ENCODE results near the gene POLR1D.
A peak's percentile ranks its signal among the peaks of the same experiment; 100 is the strongest.
"Not testable (repeated sequence)": the region's sequence is repeated elsewhere in the genome, so short reads cannot be mapped to it uniquely, and the experiment has no call there.

Gene POLR1D

DNA sequence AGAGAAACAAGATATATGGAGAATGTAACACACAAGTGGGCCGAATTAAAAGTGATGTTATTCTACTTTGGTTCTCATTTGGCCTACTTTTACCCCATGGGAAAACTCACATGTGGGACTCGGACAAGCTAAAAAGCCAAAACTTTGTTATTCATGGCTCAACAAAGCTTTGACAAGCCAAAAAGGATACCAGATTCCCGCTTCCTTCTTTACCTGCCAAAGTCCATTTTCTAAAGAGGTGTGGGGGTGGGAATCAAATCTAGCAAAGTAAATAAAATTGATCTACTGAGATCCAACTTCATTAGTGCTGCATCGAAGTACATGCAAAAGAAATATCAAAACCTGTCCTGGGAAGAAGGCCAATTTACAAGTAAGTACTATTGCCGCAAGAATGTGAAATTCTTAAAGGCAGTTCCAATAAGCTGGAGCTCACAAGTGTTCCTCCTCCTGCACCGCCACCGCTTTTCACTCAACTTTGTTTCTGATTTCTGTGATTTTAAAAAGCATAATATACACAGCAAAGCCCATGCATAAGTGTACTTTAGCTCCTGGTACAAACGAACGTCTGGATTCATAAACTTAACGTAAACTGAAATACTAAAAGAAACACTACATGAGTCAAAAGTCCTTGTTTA, 2.5 kb upstream of the POLR1D start:
- no peak for DNase-seq

DNA sequence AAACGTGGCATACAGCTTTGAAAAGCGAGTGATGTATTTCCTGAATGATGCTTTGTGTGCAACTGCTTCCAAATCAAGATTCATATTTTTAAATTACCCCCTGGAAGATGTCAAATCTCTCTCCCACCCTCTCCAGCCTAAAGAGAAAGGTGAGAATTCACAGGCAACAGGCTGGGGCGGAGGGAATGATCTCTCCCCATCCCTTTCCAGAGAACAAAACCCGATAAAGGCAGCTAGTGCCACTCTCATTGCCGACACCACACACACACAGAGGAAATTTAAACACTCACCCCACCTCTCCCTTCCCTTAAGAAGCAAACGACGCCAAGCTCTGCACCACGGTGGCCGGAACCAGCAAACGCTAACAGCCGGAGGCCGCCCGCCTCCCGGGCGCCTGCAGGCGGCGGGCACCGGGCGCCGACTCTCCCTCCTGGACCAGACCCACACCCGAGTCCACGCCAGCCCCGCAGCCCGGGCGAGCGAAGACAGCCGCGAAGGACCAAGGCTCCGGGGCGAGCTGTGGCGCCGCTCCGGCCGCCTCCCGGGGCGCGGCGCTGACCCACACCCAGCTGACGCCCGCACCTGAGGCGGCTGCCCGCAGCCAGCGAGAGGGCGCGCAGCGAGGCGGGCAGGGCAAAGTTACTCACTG, 1.8 kb upstream of the POLR1D start:
- no peak for DNase-seq

DNA sequence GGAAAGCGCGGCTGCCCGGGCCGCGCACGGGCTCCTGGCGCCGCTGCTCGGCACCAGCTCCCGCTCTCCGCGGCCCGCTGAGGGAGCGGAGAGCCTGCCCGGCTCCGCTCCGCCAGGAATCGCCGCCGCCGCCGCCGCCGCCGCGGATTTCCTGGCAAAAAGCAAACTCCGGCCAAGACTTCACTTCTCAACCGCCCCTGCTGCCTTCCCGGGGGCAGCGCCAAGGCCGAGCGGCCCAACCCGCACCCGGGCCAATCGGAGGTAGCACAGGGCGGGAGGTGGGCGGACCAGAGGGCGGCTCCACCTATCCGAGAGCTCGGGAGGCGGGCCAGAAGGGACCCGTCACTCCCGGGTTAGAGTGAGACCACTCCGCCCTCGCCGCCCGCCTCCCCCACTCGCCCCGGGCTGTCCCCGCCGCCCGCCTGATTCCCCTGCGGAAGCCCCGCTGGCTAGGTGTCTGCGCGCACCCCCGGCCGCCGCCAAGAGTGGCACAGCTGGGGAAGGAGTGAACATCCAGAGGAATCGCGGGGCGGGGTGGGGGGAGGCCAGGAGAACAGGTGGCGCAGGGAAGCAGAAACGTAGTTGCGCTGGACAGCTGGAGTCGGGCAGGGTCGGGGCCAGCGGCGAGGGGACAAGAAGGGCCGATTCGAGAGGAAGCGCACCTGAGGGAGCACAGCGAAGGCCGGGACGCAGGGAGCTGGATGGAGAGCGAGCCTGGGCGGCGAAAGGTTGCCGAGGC, 1.1 kb upstream of the POLR1D start, which contains the start of gene LNX2:
Gene LNX2 (minus strand): TSS at position 153 of the 739 bp plus-strand sequence. CDS start 38,826 bp downstream, outside the sequence.
- peak; percentile 96 for DNase-seq

DNA sequence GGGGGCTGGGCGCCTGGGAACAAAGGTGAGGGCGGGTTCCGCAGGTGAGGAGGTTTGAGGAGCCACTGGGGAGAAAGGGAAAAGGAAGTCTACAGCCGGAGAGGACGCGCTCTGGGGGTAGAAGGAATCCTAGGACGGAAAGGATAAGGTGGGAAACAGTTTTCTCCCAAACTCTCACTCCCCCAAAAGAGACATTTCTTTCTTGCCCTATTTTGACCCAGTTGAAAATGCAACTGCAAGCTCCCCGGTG, 651 bp upstream of the POLR1D start:
- no peak for DNase-seq

DNA sequence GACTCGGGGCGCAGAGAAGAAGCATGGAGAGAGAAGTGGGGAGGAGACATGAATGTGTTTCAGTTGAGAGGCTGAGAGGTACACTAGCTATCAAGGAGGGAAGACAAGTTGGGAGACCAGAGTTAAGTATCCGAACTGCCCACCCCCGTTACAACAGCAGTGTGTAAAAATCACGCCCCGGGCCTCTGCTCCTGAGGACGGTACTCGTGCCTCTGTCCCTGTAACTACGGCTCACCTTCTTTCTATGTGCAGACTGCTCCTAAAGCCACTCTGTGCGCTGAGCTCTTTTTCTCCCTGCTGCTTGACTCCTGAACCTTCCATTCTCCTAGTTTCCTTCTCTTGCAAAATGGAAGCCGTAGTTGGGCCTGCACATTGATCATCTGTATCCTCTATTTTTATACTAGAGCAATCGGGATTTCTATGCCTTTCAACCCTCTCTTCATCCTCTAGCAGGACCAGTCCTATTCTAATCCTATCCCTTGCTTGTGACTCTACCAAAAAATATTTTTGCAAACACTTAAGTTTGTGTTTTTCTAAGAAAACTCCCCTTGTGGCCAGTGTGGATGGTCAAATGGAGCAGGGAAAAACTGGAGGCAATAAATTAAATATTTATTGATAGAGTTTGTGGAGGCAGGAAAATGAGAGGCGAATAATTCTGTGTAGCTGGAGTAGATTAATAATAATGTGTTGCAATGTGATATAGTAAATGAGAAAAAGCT, 569 bp downstream of the POLR1D start:
- no peak for DNase-seq

DNA sequence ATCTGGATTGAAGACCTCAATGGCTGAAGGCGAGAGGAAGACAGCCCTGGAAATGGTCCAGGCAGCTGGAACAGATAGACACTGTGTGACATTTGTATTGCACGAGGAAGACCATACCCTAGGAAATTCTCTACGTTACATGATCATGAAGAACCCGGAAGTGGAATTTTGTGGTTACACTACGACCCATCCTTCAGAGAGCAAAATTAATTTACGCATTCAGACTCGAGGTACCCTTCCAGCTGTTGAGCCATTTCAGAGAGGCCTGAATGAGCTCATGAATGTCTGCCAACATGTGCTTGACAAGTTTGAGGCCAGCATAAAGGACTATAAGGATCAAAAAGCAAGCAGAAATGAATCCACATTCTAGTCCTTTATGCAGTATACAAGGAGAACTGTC, 1.2 kb downstream of the POLR1D start:
- DNase-seq: no peak

DNA sequence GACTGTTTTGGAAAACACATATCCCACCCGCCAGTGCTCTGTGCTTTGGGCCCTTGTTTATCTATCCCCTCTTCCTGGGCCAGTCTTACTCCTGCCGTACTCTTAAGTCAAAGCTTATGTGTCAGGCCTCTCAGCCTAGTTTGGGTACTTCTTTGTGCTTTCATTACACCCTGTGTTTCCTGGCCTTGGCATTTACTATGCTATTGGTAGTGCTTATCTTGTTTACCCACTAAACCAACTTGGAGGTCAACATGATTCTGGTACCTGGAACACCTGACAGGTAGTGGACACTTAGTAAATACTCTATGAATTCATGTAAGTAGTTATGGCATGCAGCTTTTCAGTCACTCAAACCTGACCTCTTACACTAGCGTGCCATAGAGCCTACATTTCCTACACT, 2.4 kb downstream of the POLR1D start:
- DNase-seq: no peak

DNA sequence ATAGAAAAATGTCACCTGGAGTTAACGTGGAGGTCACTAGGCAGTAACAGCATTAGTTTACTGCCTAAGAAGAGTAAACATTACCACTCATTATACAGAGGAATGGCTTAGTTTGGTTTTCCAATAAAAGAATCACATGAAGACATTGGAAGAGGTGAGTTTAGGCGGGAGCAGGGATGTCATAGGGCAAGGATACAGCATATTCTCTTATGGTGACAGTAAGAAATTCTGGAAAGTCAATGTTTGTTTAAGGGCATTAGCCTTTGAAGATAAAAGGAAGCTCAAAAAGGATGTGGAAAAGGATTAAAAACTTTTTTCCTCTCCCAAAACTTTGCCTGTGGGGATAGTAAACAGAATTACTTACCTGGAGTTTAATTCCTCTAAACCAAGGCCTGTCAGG, 4.1 kb downstream of the POLR1D start:
- no peak for DNase-seq

DNA sequence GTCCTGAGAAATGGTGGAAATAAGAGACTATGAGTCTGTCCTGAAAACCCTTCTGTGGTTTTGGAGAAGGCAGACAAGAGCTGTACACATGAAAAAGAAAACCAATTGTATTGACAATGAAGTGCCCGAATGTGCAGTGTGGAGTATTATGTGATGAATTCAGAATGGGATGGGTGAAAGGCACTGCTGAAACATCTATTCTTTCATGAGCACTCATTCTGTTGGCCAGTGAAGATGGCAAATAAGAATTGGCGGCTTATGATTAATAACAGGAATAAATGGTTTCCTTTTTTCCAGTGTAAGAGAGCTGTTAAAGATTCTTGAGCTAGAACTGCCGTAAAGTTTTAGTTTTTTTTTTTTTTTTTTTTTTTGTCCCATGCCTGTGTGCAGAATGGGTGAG, 5.7 kb downstream of the POLR1D start:
- DNase-seq: no peak

DNA sequence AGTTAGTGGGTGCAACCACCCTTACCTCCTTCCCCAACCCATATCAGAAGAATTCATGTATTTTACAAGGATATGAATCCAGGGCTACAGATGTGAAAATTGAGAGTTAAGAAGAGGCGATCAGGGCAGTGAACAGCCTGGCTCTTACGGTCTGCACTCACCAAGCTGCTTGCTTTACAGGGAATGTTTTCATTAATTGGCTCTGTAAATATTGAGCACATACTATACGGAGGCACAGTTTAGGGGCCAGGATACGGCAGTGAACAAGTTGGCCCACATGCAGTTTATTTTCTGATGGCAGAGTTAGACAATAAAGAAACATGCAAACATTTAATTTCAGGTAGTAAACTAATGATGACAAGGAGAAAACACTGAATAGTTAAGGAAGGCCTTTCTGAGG, 6.4 kb downstream of the POLR1D start:
- DNase-seq: no peak

DNA sequence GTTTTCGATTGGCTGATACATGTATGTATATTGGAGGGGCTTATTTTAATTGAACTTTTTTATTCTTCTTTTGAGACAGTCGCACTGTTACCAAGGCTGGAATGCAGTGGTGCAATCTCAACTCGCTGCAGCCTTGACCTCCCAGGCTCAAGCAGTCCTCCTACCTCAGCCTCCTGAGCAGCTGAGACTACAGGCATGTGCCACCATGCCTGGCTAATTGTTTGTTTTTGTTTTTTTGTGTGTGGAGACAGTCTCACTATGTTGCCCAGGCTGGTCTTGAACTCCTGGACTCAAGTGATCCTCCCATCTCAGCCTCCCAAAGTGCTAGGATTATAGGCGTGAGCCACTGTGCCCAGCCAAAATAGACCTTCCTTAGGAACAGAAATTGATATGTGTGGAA, 7.1 kb downstream of the POLR1D start:
- not testable (repeated sequence) for DNase-seq

DNA sequence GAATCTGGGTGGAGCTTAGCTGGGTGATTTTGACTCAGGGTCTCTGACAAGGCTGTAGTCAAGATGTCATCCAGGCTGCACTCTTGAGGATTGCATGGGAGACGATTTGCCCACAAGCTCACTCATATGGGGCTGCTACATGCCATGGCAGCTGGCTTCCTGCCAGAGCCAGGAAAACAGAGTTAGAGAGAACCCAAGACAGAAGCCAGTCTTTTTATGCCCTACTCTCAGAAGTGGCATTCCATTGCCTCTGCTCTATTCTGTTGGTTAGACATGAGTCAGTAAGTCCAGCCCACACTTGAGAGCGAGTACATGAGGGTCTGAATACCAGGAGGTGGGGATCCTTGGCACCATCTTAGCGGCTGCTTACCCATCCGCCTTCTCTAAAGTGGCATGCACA, 9.5 kb downstream of the POLR1D start:
- no peak for DNase-seq

DNA sequence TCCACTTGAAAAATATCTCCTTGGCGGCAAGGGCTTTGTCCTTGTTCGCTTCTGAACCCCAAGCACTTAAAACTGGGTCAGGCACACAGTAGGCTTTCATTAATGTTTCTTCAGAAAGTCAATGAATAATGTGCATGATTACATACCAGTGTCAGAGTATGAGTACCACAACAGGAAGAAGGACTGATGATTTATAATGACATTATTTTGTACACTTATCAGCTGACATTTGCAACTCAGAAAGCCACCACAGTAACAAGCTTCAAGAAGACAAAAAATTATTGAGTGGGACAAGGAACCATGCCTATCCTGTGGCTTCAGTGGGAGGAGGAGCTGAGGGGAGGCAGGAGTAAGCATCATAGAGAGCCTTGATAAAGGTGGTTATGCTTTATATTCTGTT, 10.0 kb downstream of the POLR1D start:
- no peak for DNase-seq

DNA sequence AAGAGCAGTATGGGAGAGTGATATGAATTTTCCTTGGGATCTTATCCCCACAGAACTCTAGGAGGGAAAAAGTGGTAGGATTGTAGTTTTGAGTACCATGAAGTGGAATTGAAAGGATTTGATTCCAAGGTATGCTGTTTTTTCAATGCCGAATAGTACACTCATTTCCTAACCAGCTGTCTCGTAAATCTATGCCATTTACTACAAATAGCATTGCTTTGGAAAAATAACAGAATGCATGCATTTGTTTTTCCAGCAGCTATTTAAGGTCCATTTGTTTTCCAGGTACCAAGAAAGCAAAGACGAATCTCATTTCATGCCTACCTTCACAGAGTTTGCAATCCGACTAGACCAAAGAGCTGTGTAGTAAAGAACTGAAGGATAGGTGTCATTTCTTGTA, 10.5 kb downstream of the POLR1D start:
- no peak for DNase-seq

DNA sequence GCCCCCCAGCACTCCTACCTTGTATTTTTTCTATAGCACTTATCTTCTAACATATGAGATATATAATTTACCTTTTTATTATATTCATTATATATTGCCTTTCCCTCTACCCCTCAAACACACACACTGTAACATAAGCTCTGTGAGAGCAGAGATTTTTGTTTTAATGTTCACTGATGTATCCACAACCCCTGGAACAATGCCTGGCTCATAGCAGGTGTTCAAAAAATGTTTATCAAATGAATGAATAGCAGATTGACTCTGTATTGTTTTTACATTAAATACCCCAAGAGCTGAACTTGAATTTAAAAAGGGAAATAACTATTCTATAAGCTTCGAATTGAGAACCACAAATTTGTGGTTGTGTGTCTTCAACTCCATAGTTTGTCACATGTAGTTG, 11.0 kb downstream of the POLR1D start:
- no peak for DNase-seq

DNA sequence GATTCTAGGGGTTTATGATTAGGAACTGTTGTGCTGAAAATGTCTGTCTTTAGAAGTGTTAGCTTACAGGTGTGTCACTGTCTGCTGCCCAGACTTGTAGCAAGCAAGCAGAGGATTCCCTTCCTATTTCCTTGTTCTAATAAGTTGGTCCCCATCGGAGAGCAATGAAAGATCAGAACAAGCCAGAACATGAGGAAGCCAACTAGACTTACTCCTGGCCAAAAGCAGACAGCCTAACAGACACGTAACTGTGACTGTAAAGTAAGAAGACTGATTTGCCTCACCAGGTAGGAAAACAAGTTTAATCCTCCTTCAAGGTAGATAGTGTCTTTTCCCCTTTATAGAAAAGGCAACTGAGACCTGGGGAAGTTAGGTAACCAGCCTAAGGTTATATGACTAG, 12.5 kb downstream of the POLR1D start:
- DNase-seq: no peak

DNA sequence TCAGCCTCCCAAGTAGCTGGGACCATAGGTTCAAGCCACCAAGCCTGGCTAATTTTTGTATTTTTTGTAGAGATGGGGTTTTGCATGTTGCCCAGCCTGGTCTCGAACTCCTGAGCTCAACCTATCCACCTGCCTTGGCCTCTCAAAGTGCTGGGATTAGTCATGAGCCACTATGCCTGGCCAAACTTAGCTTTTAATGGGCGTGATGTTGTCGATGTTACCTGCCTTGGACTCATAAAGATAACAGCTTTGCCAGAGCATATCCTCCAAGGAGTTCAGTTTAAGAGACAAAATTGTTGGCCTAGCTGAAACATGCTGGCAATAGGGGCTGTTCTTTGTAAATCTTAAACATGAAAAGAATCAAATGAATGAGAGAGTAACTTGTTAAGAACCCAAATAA, 13.1 kb downstream of the POLR1D start:
- DNase-seq: no peak

DNA sequence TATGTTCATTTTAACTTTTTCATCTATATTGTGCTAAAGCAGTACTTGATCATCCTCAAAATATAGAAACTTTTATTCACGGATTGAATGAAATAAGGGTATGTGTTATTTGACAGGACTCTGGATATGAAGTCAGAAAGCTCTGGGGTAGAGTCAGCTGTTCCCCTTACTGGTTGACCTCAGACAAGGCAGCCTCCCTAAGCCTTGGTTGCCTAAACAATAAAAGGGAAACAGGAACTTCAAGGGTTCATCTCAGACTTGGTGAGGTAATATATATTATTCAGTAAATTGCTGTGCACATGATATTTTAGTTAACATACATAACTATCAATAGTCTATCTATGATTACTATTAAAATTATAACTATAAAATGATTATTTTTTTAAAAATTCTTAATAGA, 13.6 kb downstream of the POLR1D start:
- DNase-seq: no peak

DNA sequence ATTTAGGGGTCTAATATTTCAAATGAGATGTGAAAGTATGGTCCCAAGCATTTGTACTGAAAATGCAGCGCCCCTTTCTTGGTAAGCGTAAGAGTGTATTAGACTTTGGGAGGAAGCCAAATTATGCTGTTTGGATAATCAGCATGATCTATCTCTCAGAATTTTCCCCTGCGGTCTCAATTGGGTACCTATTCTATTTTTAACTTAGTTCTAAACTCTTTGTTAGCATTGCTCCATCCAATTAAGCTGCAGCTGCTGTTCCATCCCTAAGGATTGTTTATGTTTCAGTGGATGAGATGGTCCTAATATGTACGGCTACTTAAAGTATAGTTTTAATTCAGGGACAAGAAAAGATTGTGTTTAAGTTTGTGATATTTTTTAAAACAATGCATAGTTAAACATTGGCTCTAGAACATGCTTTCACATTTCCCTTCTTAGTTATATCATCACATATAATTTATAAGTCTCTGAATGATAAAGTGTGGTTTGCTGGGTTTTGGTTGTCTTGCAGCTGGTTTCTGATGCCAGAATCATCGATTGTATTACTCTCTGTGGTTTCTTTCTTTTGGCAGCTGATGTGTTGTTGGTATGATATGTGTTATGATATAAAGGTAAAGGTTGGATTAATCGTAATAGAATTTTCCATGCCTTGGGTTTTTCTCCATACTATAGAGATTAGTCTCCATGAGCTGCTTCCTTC, 15.0 kb downstream of the POLR1D start:
- DNase-seq: peak; percentile 77

DNA sequence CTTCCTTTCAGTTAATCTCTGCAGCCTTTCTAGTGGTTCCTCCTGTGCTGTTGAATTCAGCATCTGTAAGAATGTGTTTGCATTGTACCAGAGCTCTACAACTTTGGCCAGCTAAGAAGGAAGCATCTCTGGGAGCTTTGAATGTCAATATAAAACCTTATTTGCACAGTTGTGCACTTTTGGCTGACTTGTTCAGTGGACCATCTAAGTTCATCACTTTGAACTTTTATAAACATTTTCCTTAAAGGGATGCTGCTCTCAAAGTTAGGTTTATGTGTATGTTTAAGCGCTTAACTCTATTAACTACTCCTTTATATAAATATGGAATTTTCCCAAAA, 15.6 kb downstream of the POLR1D start:
- no peak for DNase-seq

DNA sequence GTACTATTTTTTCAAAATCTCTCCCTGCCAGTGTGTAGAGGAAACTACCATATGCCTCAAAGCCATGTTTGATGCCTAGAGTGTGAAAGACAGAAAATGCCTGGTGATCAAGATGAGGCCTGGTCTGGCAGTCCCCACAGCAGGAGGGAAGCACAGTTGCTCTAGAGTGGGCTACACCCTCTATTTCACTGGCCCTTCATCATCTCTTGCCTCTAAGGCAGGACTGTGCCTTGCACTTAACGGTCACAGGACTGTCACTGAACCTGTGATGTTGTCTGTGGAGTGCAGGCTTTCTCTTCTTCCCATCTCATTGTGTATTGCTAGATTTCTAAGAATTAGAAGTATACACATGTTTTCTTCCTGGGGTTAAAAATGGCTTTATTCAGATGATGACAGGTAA, 16.3 kb downstream of the POLR1D start:
- no peak for DNase-seq

DNA sequence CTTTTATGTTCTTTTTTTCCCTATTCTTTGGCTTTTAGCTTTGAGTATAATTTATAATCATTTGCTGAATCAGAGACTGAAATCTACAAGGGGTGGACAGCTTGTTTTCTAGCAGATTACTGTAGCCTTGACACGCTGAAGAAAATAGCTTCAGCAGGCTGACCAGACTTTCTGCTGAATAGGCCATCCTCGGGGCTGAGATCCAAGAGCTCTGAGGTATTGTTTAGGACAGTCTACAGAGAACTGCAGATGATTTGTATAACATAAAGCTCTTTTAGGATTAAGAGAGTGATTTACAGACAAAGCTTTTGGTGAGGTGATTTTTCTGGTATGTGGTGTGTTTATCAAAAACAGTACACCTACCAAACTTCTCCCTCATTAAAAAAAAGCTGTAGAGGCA, 16.8 kb downstream of the POLR1D start:
- no peak for DNase-seq

DNA sequence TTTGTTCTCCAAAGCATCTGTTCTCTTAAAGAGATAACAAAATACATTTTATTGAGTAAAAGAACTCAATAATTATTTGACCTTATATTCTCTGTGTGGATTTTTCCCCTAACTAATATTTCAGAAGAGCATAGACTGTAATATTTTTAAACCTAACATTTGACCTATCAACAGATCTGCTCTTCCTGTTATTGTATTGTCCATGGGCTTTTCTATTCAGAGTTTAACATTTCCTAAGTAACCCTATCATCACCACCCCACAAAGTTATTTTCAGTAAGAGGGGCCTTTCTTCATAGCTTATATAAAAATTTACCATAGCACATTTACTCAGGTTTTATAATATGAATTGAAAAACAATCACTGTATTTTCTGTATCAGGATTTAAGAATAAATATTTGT, 17.5 kb downstream of the POLR1D start:
- no peak for DNase-seq
